COLO829 (cell line): Measurements from ENCODE around the gene SLC12A1.
"Not testable (repeated sequence)": the region's sequence is repeated elsewhere in the genome, so short reads cannot be mapped to it uniquely, and the experiment has no call there.

Experiments used
- DNase-seq: peaks from one replicate; pipeline ENCODE4 v3.0.0; 2012; ENCODE audit warnings: low spot score

SLC12A1 gene

DNA sequence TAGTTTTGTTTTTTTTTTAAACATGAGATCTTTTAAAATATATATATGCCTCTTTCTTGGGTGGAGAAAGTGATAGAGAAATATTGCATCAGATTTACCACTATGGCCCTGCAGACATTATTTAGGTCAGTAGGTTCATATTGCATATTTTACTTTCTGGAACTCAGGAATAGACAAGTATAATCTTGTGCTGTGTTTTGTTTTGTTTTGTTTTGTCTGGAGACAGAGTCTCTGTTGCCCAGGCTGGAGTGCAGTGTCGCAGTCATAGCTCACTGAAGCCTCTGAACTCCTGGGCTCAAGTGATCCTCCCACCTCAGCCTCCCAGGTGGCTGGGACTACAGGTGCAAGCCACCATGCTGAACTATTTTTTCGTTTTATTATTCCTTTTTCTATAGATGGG, 103.6 kb downstream of the SLC12A1 start:
- no peak for DNase-seq

DNA sequence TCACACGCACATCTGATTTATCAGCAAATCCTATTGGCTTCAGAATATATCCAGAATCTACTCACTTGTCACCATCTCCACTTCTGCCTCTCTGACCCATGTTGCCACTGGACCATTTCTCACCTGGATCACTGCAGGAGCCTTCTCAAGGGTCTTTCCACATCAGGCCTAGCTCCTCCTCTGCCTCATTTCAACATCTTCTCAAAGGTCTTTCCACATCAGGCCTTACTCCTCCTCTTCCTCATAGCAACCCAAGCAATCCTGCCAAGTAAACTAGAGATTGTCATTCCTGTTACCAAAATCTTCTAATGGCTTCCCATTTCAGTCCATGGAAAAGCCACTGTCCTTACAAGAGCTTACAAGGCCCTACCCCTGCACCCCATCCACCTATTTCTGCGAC, 107.1 kb downstream of the SLC12A1 start:
- no peak for DNase-seq

DNA sequence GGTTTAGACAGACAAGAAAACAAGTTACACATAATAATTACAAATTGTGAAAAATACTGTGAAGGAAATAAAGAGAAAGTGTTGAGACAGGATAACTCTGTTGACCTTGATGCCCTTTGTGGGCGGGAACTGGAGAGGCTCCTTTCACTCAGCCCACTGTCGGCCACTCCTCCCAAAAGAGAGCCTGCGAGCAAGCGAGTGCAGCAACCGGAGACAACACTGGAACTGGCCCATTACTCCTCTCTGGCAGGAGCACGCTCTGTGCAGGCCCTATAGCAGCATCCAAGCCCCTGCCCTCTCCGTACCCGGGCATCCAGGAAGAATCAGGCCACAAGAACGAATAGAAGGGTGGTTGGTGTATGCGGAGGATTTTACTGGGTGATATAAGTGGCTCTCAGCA, 108.9 kb downstream of the SLC12A1 start:
- no peak for DNase-seq

DNA sequence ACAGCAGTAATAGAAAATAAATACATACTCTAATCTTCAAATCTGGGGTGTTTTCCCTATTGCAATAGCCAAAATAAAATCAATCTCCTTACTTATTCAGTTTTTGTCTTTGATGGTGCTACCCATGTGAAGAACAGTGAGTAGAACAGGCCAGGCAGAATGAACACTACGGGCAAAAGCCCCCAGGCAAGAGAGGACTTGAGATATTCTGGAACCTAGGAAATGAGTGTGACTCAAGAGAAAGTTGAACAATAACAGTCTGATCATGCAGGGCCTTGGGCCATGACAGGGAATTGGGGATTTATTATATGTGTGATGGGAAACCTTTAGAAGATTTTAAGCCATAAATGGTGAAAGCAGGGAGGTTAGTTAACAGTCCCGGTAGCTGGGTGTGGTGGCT, 111.1 kb downstream of the SLC12A1 start:
- no peak for DNase-seq

DNA sequence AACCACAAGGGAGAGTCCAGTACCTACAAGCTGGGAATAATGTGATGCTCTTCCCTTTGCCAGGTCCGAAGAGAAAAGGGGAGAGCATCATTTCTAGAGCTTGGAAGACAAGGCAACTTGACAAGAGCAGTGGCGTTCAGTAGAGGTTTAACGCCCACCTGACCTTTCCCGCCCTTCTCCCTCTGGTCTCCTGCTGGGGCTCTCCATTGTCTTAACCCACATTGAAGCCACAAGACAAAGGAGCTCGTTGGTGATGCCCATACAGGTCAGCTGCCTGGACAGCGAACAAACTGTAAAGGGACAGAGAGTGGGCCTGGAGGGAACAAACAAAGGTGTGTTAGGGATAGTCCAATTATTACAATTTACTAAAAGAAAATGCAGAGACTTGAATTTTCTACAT, 112.0 kb downstream of the SLC12A1 start:
- DNase-seq = no peak

DNA sequence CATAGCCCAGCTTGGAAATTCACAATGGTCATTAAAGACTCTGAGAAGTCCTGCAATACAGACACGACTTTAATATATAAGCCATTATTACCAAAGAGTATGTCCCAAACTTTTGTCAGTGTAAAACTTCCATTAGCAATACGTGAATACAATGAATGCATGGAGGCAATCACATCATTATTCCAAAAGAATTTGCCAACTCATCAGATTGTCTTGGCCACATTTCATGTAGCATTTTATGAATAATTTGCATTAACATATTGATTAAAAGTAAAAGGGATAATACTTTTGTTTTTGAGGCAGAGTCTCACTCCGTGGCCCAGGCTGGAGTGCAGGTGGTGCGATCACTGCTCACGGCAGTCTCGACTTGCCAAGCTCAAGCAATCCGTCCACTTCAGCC, 117.2 kb downstream of the SLC12A1 start:
- DNase-seq = no peak

DNA sequence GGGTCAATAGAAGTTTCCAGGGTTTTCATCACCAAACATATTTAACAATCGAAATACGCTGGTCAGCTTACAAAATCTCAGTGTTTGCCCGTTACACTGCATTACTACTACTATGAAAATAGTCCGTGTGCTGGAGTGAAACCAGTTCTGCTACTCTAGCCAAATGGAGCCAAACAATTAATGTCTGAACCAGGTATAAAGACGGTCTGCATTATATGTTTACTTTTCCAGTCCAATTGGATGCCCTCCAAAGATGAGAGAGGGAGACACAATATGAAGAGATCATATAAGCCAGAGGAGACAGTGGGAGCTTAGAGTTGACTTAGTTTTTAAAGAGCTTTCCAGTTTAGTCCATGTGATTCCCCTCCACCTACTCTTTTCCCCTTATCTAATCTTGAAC, 118.8 kb downstream of the SLC12A1 start:
- DNase-seq = no peak

DNA sequence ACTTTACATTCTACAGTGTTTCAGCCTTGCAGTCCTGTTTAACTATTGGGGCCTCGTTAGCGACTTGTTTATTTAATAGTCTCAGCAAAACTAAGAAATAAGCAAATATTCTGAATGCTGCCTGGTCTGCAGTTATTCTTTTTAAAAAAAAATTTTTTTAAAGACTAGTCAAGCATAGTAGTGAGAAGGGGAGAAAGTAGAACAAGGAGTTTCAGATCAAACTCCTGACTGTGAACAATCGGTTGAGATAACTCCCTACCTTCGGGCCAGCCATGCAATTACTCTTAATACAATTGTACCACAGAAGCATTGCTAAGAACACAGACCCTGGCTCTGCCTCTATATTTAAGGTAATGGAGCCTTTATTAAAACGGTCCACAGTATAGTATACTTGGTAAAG, 119.3 kb downstream of the SLC12A1 start:
- DNase-seq = no peak

DNA sequence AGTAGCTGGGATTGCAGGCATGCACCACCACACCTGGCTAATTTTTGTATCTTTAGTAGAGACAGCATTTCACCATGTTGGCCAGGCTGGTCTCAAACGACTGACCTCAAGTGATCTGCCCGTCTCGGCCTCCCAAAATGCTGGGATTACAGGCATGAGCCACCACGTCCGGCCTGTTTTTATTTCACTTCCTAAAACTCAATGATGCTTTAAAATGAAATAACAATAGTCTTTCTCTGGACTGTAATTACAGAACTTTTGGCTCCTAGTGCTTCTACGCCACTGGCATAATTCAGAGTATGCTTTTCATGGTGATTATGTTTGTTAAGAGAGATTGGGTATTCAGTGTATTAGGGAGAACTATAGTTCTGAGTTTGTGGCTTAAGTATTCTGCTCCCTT, 120.1 kb downstream of the SLC12A1 start:
- DNase-seq = not testable (repeated sequence)

DNA sequence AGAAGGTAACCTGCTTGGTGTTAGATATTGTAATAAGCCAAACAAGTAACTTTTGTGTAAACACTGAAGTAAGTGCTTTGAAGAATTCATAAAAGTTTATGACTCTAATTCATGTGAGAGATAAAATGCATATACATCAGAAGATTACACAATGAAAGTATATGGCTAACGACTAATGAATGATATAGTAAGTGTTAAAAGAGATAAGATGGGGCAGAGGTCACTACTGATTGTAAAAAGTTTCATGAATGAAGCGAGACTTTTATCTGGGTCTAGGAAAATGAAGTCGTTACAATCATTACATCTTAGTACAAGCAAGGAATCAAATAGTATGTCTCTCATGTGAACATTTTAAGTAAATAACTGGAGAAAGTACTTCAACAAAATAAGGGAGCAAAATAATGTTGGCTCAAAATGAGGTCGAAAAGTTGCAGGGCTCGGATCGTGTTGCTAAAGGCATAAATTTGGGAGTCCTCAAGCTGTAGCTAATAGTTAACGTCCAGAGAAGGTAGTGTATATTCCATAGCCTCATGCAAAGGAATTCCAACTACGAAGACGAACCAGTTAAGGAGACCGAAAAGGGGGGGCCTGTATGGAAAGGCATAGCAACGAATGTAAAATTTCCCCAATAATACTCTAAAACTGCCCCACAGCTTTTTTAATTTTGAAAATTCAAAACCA, 124.1 kb downstream of the SLC12A1 start:
- no peak for DNase-seq

DNA sequence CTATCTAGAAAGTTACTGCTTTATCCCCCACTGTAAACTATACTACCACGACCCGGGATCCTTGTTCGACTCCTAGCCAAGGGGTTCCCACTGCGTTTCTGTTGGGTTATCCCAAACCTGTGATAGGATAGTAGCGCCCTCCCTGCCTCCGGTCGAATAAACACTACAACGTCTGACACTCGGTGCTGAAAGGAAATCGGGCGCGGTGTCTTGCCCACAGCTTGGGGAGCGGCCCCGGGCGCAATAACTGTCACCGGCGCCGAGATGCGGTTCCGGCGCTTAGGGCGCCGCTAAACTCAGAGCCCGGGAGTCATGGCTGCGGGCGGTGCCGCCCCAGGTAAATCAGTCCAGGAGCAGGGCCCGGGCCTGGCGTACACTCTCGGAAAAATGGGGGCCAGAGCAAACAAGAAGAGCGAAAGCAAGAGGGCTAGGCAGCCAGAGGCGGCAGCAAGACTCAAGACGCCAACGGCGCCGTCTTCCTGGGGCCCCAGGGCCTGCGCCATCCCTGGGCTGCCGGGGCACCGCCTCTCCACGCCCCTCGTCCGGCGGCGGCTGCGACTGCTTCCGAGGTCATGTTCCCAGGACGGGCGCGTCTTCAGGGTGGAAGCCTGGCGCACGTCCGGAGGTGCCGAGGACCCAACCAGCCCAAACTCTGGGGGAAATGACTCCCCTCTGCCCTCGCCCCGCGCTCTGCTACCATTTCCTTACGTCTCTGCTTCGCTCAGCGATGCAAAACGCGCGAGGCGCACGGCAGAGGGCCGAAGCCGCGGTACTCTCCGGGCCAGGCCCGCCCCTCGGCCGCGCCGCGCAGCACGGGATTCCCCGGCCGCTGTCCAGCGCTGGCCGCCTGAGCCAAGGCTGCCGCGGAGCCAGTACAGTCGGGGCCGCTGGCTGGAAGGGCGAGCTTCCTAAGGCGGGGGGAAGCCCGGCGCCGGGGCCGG, 125.0 kb downstream of the SLC12A1 start, which contains the start of gene DUT:
TSS of gene DUT (plus strand) at position 575 of the 941 bp plus-strand sequence. CDS start at position 662, 87 bp downstream.
- peak; percentile 17 for DNase-seq

DNA sequence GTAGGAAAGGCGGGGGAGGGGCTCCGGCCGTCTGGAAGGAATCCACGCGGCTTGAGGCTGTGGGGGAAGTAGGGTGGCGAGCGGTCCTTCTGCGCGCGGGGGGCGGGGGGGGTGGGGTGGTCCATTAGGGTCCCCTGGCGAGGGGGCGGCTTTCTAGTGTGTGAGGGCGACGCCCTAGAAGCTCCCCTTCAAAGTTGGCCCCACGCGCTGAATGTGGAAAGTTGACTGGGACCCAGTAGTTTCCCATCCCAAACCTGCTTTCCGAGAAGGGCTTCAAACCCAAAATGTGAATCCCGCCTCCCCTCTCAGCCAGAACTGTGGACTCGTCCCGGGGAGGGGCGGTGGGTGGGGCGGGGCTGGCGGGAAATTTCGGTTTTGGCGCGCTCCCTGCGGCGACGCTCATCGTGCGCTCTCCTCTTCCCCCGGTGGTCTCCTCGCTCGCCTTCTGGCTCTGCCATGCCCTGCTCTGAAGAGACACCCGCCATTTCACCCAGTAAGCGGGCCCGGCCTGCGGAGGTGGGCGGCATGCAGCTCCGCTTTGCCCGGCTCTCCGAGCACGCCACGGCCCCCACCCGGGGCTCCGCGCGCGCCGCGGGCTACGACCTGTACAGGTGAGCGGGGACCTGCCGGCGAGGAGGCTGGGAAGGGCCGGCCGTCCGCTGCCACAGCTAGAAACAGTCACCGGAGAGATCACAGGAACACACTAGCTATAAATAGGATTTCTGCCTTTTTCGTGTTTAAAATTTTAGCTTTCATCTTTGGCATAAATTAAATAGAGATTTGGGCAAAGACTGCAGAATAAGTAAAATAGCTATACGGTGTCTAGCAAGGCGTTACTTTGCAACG, 125.9 kb downstream of the SLC12A1 start:
- DNase-seq = peak; percentile 41

DNA sequence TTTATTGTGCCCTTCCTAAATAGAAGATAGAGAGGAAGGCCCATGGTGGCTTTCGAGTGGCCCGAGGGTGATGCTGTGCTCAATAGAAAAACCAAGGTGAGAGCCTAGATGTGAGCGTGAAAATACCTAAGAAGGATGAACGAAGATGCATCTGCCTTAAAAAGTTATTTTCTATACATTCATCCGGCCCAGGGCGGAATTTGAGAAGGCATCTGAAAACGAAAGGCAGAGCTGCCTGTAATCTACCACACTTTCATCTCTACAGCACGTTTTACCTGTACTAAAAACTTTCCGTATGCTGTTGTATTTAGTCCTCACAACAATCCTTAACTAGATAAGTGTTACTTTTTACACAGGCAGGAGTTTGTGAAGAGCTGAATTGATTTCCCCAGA, 126.5 kb downstream of the SLC12A1 start:
- no peak for DNase-seq

DNA sequence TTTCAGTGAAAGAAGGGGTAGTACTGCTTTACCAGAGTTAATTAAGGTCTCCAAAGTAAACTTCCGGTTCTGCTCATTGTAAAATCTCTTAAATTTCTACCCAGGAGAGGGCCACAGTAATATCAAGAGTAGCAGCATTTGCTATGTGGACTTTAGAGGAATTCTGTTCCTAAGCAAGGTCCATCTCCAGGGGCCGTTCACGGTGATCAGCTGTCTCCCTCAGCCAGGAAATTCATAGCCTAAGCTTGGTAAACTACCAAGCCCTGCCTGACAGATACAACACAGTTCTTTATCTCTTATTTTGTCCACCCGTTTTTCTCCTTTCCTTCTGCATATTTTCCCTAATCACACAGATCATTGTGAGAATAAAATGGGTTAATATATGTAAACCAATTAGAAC, 127.4 kb downstream of the SLC12A1 start:
- DNase-seq = no peak

DNA sequence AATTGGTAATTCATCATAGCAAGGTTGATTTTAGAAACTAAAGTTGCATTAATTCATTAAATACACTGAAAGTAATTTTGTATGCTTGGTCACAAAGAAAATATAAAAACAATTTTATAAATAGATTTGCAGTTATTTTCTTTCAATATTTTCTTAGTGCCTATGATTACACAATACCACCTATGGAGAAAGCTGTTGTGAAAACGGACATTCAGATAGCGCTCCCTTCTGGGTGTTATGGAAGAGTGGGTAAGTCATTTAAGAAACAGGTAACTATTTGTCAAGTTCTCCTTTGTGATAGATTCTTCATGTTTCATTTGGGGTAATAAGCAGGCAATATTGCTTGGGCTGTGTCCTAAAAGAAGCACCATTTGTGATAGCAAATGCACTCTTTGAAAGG, 128.2 kb downstream of the SLC12A1 start:
- no peak for DNase-seq

DNA sequence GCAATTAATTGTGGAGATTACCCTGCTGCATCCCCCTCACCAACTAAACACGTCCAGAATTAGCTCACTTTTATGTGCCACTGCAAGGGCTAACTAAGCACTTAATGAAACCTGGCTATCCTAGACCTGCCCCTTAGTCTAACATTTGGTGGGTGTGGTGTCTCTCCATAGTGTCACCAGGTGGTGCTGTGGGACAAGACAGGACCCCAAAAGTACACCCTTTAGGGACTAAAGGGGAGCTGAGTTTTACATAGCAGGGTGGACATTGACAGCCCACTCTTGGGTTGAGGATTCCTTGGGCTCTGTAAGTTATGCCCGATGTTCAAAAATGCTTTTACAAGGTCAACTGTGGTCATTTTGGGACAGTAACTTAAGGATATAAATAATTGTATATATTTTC, 130.8 kb downstream of the SLC12A1 start:
- no peak for DNase-seq

DNA sequence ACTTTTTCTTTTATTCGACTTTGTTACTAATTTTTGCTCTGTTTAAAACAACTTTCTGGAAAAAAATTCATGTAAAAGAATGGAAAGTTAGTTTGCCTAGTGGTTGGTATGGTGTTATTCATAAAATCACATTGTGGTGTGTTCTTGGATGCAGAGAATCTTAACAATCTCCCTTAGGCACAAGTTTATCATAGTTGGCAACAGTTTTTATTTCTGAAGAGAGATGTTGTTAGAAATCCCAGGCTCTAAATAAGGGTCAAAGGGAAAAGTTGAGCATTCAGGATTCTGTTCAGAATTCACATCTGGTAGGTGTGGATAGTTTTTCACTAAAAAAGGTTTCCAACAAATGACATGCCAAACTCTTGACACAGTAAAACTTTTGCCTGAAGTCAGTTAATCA, 131.5 kb downstream of the SLC12A1 start:
- no peak for DNase-seq

DNA sequence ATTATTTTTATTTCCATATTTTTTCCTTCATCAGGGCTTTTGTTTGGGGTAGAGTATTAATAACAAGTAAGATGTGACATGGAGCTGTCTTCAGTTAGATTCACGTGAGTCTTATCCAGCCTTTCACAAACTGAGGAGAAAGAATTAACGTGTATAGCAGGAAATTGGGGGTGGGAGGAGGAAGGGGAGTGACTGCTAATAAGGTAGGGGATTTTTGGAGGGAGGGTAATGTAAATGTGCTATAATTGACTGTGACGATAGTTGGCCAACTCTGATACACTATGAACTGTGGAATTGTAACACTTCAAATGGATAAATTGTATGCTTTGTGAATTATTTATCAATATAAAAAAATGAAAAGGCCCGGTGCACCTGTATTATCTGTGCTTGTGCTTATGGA, 134.0 kb downstream of the SLC12A1 start:
- DNase-seq = no peak

DNA sequence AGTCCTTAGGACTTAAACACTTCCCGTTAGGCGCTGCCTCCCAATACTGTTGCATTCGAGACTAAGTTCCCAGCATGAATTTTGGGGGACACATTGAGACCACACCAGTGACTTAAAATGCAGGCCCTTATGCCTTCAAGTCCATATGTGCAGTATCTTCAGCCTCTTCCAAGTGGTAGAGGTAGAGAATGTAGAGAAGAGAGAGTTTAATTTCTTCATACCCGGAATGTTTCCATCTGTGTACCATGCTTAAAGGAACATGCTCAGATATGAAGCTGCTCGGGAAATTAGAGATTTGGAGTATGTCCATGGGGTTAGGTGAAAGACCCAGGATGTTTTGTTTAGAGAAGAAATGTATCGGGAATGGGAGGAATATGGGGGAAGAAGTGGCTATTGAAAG, 137.8 kb downstream of the SLC12A1 start:
- DNase-seq = no peak

DNA sequence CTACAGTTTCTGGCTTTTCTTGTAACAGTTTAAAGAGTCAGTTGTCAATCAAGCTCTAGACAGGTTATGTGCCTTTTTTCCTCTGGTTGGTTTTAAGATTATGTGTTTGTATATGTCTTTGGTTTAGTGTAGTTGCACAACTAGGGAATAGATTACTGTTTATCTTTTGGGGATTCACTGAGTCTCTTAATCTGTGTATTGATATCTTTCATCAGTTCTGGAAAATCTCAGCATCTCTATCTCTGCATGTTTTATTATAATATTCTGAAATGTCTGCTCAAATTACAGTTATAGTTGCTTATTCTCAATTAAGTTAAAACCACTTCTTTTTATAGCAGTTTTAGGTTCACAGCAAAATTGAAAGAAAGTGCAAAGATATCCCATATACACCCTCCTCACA, 139.4 kb downstream of the SLC12A1 start:
- DNase-seq = no peak

DNA sequence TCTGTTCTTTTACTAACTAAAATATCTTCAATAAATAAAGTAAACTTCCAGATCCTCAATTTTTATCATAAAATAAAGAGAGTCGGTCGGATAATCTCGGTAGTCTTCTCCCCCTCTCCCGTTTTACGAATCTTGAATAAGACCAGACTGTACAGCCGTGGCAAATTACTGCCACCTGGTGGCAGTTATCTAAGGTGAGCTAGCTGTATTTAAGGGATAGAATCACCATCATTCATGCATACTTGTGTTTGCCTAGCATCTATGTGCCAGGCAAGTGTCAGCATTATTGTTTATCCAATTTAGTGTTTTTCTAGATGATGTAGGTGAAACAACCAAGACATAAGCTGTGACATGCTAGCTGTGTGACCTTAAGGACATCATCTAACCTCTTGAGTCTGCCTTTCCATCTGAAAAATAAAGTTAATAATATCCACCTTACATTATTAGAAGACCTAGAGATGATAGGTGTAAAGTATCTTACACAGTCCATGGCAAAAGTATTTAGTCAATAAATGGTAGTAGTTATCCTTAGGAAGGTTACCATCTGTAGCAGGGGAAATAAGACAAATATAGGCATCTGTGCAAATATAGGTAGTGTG, 146.5 kb downstream of the SLC12A1 start:
- peak; percentile 40 for DNase-seq
